NCI-H774 (cell line): Measurements from ENCODE around the gene SPRYD3.
"Not testable (repeated sequence)": the region's sequence is repeated elsewhere in the genome, so short reads cannot be mapped to it uniquely, and the experiment has no call there.

ENCODE experiments used
- DNase-seq: peaks from one replicate; lab custom pipeline; 2025; lab: John Stamatoyannopoulos, UW

SPRYD3 gene

GRCh38 chr12:53051058-53051880, 27.9 kb downstream of the SPRYD3 start:
- no peak for DNase-seq

- no peak for DNase-seq
Measured at GRCh38 chr12:53050426-53051057, 28.6 kb downstream of the SPRYD3 start.

GRCh38 chr12:53049571-53050318, 29.4 kb downstream of the SPRYD3 start, which contains the start of gene TNS2:
TNS2 (plus strand) TSS chr12:53050065; CDS start chr12:53050186, 121 bp downstream.
- DNase-seq, result no peak

- no peak for DNase-seq
Measured at GRCh38 chr12:53048780-53049401, 30.3 kb downstream of the SPRYD3 start.

GRCh38 chr12:53048033-53048779, 31.0 kb downstream of the SPRYD3 start:
- DNase-seq, result no peak

GRCh38 chr12:53047221-53048032, 31.8 kb downstream of the SPRYD3 start:
- peak; percentile 89 for DNase-seq

GRCh38 chr12:53046655-53047220, 32.5 kb downstream of the SPRYD3 start:
- peak; percentile 89 for DNase-seq

GRCh38 chr12:53045696-53046045, 33.5 kb downstream of the SPRYD3 start:
- DNase-seq, result no peak

GRCh38 chr12:53044896-53045695, 34.1 kb downstream of the SPRYD3 start:
- no peak for DNase-seq

GRCh38 chr12:53044052-53044581, 35.1 kb downstream of the SPRYD3 start:
- DNase-seq, result no peak

GRCh38 chr12:53042607-53043454, 36.4 kb downstream of the SPRYD3 start:
- DNase-seq, result no peak

GRCh38 chr12:53039851-53040250, 39.3 kb downstream of the SPRYD3 start:
- DNase-seq, result no peak

- no peak for DNase-seq
Measured at GRCh38 chr12:53036802-53037201, 42.4 kb downstream of the SPRYD3 start.

GRCh38 chr12:53034459-53034858, 44.7 kb downstream of the SPRYD3 start:
- DNase-seq, result no peak

GRCh38 chr12:53033832-53034231, 45.4 kb downstream of the SPRYD3 start:
- DNase-seq, result not testable (repeated sequence)

- no peak for DNase-seq
Measured at GRCh38 chr12:53031616-53032015, 47.6 kb downstream of the SPRYD3 start.

- DNase-seq, result not testable (repeated sequence)
Measured at GRCh38 chr12:53027014-53027413, 52.2 kb downstream of the SPRYD3 start.

GRCh38 chr12:53025250-53025649, 53.9 kb downstream of the SPRYD3 start:
- DNase-seq, result no peak
